ENCODE measurements around the gene KCNMA1.
"Not testable (repeated sequence)": the region's sequence is repeated elsewhere in the genome, so short reads cannot be mapped to it uniquely, and the experiment has no call there.

The KCNMA1 gene

GRCh38 chr10:77415313-77415960 lies 222.2 kb downstream of the KCNMA1 start:
- DNase-seq (ENCODE audit: low read depth): no peak

DNA sequence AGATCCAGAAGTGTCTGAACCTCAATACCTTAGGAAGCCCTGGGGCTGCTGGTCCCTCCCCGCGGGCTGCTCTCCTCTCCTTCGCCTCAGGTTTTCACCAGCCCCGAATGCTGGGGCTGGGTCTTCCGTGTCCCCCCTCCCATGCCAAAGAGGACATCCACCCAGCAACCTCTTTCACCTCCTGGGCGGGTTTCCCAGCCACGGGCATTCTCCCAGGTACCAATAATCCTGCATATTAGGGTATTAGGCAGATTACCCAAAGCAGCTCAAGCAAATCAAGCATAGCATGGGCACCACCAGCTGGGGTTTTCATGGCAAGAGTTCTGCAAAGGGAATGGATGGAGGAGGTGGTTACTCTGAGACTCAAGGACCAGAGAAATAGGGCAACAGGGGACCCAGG lies 224.4 kb downstream of the KCNMA1 start:
- no peak for DNase-seq (ENCODE audit: low read depth)

GRCh38 chr10:77412573-77413133 lies 225.0 kb downstream of the KCNMA1 start:
- not testable (repeated sequence) for DNase-seq (ENCODE audit: low read depth)

- no peak for DNase-seq (ENCODE audit: low read depth)
These were observed 225.8 kb downstream of the KCNMA1 start for GRCh38 chr10:77411805-77412204.

DNA sequence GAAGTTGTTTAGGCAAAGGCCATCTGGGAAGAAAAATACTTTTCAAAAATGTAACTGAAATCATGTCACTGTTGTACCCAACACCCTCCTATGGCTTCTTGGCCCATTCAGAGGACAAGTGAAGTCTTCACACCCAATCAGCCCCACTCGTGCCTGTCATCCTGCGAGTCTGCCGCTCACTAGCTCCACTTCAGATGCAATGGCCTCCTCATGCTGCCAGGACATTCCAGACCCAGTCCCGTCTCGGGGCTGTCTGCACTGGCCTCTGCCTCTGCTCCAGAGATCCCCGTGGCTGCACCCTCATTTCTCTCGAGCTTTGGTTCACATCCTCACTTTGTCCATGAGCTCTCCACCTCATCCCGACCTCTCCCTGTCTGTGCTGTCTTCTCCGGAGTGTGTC lies 227.1 kb downstream of the KCNMA1 start:
- DNase-seq (ENCODE audit: low read depth): no peak

- no peak for DNase-seq (ENCODE audit: low read depth)
These were observed 227.7 kb downstream of the KCNMA1 start for GRCh38 chr10:77409697-77410471.

DNA sequence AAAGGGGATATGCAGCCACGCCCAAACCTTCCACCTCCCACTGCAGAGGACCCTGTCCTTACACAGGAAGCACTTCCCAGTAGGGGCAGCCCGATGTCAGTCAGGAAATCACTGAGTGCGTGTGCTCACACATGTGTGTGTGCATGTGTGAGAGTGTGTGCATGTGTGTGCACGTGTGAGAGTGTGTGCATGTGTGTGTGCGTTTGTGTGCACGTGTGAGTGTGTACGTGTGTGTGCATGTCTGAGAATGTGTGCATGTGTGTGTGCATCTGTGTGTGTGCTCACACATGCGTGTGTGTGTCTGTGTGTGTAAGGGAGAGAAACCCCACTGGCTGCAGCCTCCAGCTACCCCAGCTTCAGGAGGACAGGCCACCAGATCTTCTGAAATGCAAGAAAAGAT lies 229.3 kb downstream of the KCNMA1 start:
- DNase-seq (ENCODE audit: low read depth): no peak

- no peak for DNase-seq (ENCODE audit: low read depth)
These were observed 230.7 kb downstream of the KCNMA1 start for GRCh38 chr10:77406764-77407430.

DNA sequence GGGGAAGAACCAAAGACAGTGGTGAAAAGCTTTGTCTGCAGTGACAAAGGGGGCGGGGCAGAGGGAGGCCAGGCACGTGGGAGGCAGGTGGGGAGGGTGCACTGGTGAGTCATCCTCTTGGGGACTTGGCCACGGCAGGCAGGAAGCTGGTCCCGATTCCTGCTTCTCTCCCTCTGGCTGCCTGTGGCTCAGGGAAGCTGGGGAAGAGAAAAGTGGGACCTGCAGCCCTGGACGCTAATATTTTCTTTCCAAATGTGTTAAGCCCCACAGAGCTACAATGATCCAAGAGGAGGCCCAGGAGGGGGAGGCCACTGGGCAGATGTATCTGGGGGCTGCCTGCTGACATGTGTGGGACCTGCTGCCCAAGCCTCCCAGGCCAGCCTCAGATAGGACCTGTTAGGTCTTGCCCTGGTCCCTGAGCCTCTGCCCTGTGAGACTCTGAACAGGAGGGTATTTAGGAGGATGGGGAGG lies 231.8 kb downstream of the KCNMA1 start:
- DNase-seq (ENCODE audit: low read depth): no peak

DNA sequence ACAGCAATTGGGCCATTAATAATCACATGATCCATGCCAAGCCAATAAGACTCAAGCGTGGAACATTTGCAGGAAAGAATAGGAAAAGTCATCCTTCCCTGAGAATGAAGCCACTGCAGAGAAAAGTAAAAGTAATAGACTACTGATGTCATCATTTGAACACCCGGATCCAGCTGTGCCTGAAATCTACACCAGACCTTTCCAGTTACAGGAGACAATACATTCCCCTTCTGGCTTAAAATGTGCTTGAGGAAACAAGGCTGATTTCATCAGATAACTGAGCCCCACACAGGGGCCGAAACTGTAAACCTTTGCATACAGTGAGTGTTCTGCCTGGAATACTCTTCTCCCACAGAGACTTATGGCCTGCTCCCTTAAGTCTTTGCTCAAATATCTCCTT lies 232.8 kb downstream of the KCNMA1 start:
- DNase-seq (ENCODE audit: low read depth): no peak

DNA sequence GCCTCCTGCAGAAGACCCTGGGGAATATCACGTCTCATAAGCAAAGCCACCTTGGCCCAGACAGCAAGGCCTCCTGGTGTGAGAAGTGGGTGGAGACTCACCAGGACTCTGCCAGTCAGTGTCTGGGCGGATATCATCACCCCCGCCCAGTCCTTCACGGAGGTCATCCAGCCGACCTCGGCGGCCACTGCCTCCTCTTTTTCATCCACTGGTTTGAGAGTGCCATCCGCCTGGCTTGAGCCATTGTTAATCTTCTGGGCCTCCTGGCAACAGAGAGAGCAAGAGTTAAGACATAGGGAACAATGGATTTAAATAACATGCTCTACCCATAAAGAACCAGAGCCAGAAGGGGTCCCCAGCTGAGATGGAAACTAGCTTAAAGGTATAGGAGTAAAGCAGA lies 233.8 kb downstream of the KCNMA1 start:
- no peak for DNase-seq (ENCODE audit: low read depth)

- DNase-seq (ENCODE audit: low read depth): no peak
These were observed 235.9 kb downstream of the KCNMA1 start for GRCh38 chr10:77401683-77402082.

DNA sequence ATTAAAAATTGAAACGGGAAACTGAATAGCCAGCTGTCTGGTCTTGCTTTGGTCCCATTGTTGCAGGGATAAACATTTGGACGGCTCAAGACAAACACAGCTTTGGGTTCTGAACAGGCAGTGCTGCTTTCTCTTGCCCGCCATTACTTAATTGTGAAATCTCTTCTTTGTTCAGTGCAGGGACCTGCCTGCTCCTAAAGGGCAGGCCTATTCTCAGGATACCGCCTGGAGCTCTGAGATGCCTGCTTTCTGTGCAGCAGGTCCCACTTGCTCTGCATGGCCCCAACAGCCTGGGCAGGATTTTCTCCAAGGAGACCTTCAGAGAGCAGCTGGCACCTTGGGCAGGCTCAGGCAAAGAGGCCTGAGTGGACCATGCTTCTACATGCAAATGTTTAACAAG lies 237.6 kb downstream of the KCNMA1 start:
- no peak for DNase-seq (ENCODE audit: low read depth)

DNA sequence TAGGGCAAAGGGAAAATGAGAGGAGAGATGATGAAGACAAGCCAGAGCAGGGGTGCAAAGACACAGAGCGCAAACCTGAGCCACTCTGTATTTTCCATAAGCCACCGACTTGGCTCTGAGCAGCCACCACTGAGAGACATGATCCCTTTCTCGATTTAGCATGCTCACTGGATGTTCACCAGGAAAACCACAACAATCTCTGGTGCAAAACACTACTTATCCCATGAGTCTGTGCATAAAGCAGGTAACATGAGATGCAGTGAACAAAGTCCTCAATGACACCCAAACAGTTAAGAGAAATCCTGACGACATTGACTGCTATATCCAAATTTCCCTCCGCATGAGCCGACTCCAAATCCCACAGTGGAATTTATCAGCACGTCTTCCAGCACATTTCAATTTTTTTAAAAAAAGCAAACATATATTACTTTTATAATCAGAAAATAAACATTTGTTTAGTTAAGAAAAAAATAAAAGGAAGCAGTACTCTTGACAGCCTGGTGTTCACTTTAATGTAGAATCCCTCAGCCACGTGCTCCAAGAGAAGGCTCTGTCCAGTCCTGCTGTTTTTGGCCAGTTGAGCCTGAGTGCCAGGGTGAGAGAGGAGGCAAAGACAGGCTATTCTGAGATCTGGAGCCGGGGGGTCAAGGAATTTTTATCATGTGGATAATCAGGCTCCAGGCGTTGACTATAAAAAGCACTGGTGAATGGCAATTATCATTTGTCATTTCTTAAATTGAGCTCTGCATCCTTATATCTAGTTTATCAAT lies 238.4 kb downstream of the KCNMA1 start:
- no peak for DNase-seq (ENCODE audit: low read depth)

GRCh38 chr10:77398558-77398957 lies 239.1 kb downstream of the KCNMA1 start:
- DNase-seq (ENCODE audit: low read depth): no peak

GRCh38 chr10:77397103-77397502 lies 240.5 kb downstream of the KCNMA1 start:
- no peak for DNase-seq (ENCODE audit: low read depth)

GRCh38 chr10:77396290-77396689 lies 241.3 kb downstream of the KCNMA1 start:
- no peak for DNase-seq (ENCODE audit: low read depth)

DNA sequence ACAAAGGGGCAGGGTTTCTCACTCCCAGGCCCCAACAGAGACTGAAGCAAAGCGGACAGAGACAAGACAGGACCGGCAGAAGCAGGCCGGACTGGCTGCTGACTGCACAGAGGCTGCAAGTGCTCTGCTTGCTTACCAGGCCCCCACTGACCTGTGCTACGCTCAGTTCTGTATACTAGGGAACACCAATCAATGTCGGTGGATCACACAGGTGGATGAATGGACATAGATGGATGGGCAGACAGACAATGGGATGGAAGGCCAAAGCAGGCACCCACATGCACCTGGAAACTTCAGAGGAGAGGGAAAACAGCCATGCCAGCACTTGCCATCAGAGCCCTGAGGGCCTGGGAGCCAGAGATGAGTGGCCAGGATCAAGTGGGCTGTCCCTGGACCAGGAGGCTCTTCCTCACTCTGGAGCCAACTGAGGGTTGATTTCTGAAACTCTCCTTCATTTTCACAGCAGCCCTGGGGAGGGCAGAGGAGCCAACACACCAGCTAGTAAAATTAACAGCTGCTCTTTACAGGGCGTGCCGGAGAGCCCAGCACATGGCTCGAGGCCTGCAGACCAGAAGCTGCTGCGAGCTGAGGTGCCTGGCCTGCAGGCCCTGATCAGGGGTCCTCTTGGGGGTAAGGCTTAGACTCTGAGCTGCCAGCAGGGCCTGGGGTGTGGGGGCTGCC lies 243.6 kb downstream of the KCNMA1 start:
- no peak for DNase-seq (ENCODE audit: low read depth)

- DNase-seq (ENCODE audit: low read depth): no peak
These were observed 244.2 kb downstream of the KCNMA1 start for GRCh38 chr10:77393411-77393810.

- no peak for DNase-seq (ENCODE audit: low read depth)
These were observed 244.8 kb downstream of the KCNMA1 start for GRCh38 chr10:77392851-77393250.

DNA sequence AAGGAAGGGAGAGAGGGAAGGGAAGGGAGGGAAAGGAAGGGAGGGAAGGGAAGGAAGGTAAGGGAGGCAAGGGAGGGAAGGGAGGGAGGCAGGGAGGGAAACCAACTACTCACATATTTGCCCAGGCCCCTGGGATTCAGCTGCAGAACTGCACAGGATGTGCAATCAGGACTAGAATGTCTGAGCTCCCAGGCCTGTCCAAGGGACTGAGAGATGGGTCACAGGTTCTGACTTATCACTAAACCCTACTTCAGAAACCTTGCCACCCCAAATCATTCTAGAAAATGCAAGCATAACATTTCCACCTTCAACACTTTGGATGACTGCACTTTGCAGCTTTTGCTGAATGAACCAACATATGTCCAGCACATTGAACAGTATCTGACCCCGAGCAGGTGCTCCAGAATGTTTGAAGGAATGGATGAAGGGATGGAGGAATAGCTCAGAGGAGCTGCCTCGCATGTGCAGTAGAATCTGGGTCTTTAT lies 245.3 kb downstream of the KCNMA1 start:
- DNase-seq (ENCODE audit: low read depth): no peak

Measured in activated T-helper 1 cell treated with Interleukin-2 at 50 U/mL for 16 hours (primary cell).